Stomach (tissue), 19 donors: Measurements from ENCODE around the gene SESN2. TPM values are rescaled to one million over a fixed set of nuclear protein-coding genes. Genes with fewer than 3 reads are reported as not detected.

Source experiments
- DNase-seq, 2 donors: peaks; one replicate each; pipeline versions ENCODE4 v3.0.0 to v3.0.0-alpha.2; 2013 to 2019
- H3K27ac ChIP-seq, 5 donors: fragments of 200-600 bp in 4 of 5; sonication (generic) in 4 of 5; one replicate each; pipeline ENCODE4 v1.5.1; 2013 to 2019; ENCODE audit warnings: mild to moderate bottlenecking in 1 of 5, moderate library complexity in 1 of 5
- H3K27me3 ChIP-seq, 3 donors: fragments of 200-600 bp; sonication (generic); one replicate each; pipeline ENCODE4 v1.5.1; 2017 to 2019; ENCODE audit warnings: mixed run types in 1 of 3
- H3K36me3 ChIP-seq, 4 donors: fragments of 200-600 bp; sonication (generic); 1 replicate in 3 of 4; 2 replicates in 1 of 4; pipeline ENCODE4 v1.5.1; 2016 to 2019
- H3K4me1 ChIP-seq, 4 donors: fragments of 200-600 bp; sonication (generic); one replicate each; pipeline ENCODE4 v1.5.1; 2016 to 2019
- H3K4me3 ChIP-seq, 4 donors: fragments of 200-600 bp; sonication (generic) in 3 of 4; one replicate each; pipeline ENCODE4 v1.5.1; 2016 to 2019; ENCODE audit warnings: mild to moderate bottlenecking in 1 of 4
- H3K9me3 ChIP-seq, 4 donors: fragments of 200-600 bp; sonication (generic); one replicate each; pipeline ENCODE4 v1.5.1; 2016 to 2019
- CTCF ChIP-seq, 7 experiments: fragments of 450-650 bp in 4 of 7; fragments of 200-600 bp in 3 of 7; sonication (generic) in 3 of 7; IDR thresholded peaks; one replicate each; pipeline ENCODE4 v1.5.1; 2016 to 2019; ENCODE audit warnings: antibody characterized with exemption in 7 of 7, control low read depth in 2 of 7, mild to moderate bottlenecking in 1 of 7
- EP300 ChIP-seq: sonication (generic); formaldehyde crosslinking; IDR thresholded peaks from one replicate; pipeline ENCODE4 v1.6.1; 2017; ENCODE audit warnings: antibody characterized with exemption
- POLR2A ChIP-seq, 4 donors: fragments of 450-650 bp; IDR thresholded peaks; one replicate each; pipeline ENCODE4 v1.6.1; 2016; ENCODE audit warnings: antibody characterized with exemption in 4 of 4, control low read depth in 2 of 4, mild to moderate bottlenecking in 1 of 4, moderate library complexity in 1 of 4
- POLR2AphosphoS5 ChIP-seq, 3 donors: sonication (generic); formaldehyde crosslinking; IDR thresholded peaks; one replicate each; pipeline ENCODE4 v1.6.1; 2016; ENCODE audit warnings: antibody characterized with exemption in 3 of 3
- WGBS, 5 donors: extraction: QIAGEN DNeasy Blood & Tissue Kit in 3 of 5; methylation state at CpG; one replicate each; pipeline versions ENCODE4 v1.1.5 to v1.1.7; 2013 to 2018; 5-methylcytosine and 5-hydroxymethylcytosine counted together
- intact Hi-C: fragments of 100-400 bp; cut with DNase I; formaldehyde crosslinking; loops from one replicate; pipeline ENCODE4 v1.15.1; 2023; ENCODE audit warnings: low total_unique reads
- long read RNA-seq, 10 donors: transcript quantifications; one replicate each; lab custom pipeline, GENCODE V29; 2026
- polyA plus RNA-seq, 3 donors: library from polyadenylated mRNA; stranded (reverse); fragments of 200-250 nt; gene quantifications; one replicate each; pipeline ENCODE4 v1.2.3, GENCODE V29; 2013
- total RNA-seq, 5 donors: library from RNA; depleted of rRNA; stranded (reverse); fragments of >200 nt; gene quantifications; one replicate each; pipeline versions ENCODE4 v1.1.0 to v1.2.3, GENCODE V29; 2014 to 2016
- donor health status: healthy with polysubstance abuse.
- donor health status: Bipolar disorder and iron deficiency.
- donor health status: healthy.

Gene SESN2
- total RNA-seq (10 to 100 TPM in 1 of 5 donors, 1 to 10 TPM in 4; 2.3 to 20.3 (median 3.3) TPM), polyA plus RNA-seq (10 to 100 TPM in 1 of 3 donors, 1 to 10 TPM in 2; 6.7 to 11.5 (median 7.9) TPM)
- long read RNA-seq, donor 1, partial matches to known transcripts, result 0 of 1 reads
- long read RNA-seq, donor 1, other reads (novel, unspliced or antisense), result 0 of 1 reads
- long read RNA-seq, donor 2, result 0 reads
- long read RNA-seq, donor 3, result 0 reads
- long read RNA-seq, donor 4, result 0 reads
- long read RNA-seq, donor 5, partial matches to known transcripts, result 0 of 1 reads
- long read RNA-seq, donor 5, other reads (novel, unspliced or antisense), result 0 of 1 reads
- long read RNA-seq, donor 6, result 0 reads
- long read RNA-seq, donor 7, partial matches to known transcripts, result 0 of 3 reads
- long read RNA-seq, donor 7, other reads (novel, unspliced or antisense), result 0 of 3 reads
- long read RNA-seq, donor 8, result 0 reads
- long read RNA-seq, donor 9, result 0 reads
- long read RNA-seq, donor 10, result 0 reads

- intact Hi-C loops, result no loop called here
- DNase-seq, result peak; percentile 99 to 100
- TF ChIP-seq CTCF (IDR thresholded peaks at IDR 0.05) (no peak), POLR2AphosphoS5 (IDR thresholded peaks at IDR 0.05) (peak; percentile 95 to 99 (median 98)), POLR2A (IDR thresholded peaks at IDR 0.05) (peak in 2 of 4 donors; percentile 91 to 92), EP300 (no peak)
Observed at GRCh38 chr1:28259252-28259933, at the start of gene SESN2. SESN2 (plus strand) TSS chr1:28259518; CDS start chr1:28259848, 330 bp downstream.

GRCh38 chr1:28209700-28210099 is 49.6 kb upstream of the SESN2 start:
- no peaks in the 10 kb centered on the region for H3K9me3 ChIP-seq
- H3K27ac ChIP-seq, result no peak overlapping the region
- TF ChIP-seq POLR2A (IDR thresholded peaks at IDR 0.05) (no peak), POLR2AphosphoS5 (IDR thresholded peaks at IDR 0.05) (no peak), CTCF (IDR thresholded peaks at IDR 0.05) (no peak), EP300 (no peak)
- intact Hi-C loops, result no loop called here
- H3K4me3 ChIP-seq, result no peak overlapping the region
- H3K27me3 ChIP-seq, result no peaks in the 10 kb centered on the region
- peaks cover 19 to 91% (median 86%) of the 10 kb centered on the region in 4 donors for H3K36me3 ChIP-seq
- WGBS, 5 donors, result 39 to 68% (median 45%) methylated on average over 1 of the region's 1 CpG
- H3K4me1 ChIP-seq, result peaks cover 0 to 36% (median 12%) of the 10 kb centered on the region in 4 donors
- no peak for DNase-seq

More at GRCh38 chr1:28259252-28259933, at the start of gene SESN2:
- Histone ChIP-seq H3K4me1 (peaks cover 10 to 49% (median 40%) of the 10 kb centered on the region in 4 donors), H3K4me3 (peak within 1 kb of the TSS; percentile 84 to 99 (median 92)), H3K36me3 (no peaks in the 10 kb centered on the region), H3K27me3 (no peaks in the 10 kb centered on the region), H3K27ac (peak within 1 kb of the TSS; percentile 89 to 96 (median 91)), H3K9me3 (no peaks in the 10 kb centered on the region)
- WGBS, 5 donors, result 0 to 1% (median 0%) methylated on average over 24 to 76 of the region's 76 CpGs

GRCh38 chr1:28213315-28213714 is 46.0 kb upstream of the SESN2 start:
- no peaks in the 10 kb centered on the region for H3K9me3 ChIP-seq
- WGBS, 5 donors, result 34 to 86% (median 57%) methylated on average over 2 of the region's 2 CpGs
- no peaks in the 10 kb centered on the region for H3K27me3 ChIP-seq
- H3K36me3 ChIP-seq, result peaks cover 11 to 73% (median 62%) of the 10 kb centered on the region in 4 donors
- no peak overlapping the region for H3K27ac ChIP-seq
- H3K4me3 ChIP-seq, result no peak overlapping the region
- TF ChIP-seq CTCF (IDR thresholded peaks at IDR 0.05), result no peak
- no peak for TF ChIP-seq POLR2A (IDR thresholded peaks at IDR 0.05)
- TF ChIP-seq POLR2AphosphoS5 (IDR thresholded peaks at IDR 0.05), result no peak
- TF ChIP-seq EP300, result no peak
- no peak for DNase-seq
- peaks cover 0 to 25% (median 4%) of the 10 kb centered on the region in 4 donors for H3K4me1 ChIP-seq
- intact Hi-C loops, result no loop called here

GRCh38 chr1:28229089-28229488 is 30.2 kb upstream of the SESN2 start:
- Histone ChIP-seq H3K36me3 (peaks cover 36 to 66% (median 63%) of the 10 kb centered on the region in 4 donors), H3K27me3 (no peaks in the 10 kb centered on the region), H3K9me3 (no peaks in the 10 kb centered on the region), H3K27ac (no peak overlapping the region), H3K4me1 (peaks cover 10 to 38% (median 29%) of the 10 kb centered on the region in 4 donors), H3K4me3 (no peak overlapping the region)
- DNase-seq, result no peak
- intact Hi-C loops, result no loop called here
- TF ChIP-seq CTCF (IDR thresholded peaks at IDR 0.05), result no peak
- no peak for TF ChIP-seq POLR2AphosphoS5 (IDR thresholded peaks at IDR 0.05)
- TF ChIP-seq POLR2A (IDR thresholded peaks at IDR 0.05), result no peak
- no peak for TF ChIP-seq EP300
